Measurements from ENCODE around the gene ASF1B.

ASF1B gene

DNA sequence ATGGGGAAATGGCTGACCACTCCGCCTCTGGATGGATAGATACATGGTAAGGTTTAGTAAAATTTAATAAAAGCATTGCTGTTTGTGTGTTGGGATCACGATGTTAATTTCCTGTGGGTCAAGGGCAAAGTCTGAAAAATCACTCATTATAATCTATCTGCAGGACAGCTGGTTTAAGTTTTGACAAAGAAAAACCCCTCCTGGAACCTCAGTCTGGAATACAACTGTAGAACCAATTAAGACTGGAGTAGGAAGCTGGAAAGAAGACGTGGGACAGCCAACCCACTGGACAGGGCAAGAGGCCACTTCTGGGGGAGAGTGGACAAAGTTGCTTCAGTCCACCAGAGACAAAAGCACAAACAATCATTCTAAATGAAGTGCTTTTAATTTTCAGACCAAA lies 17.2 kb downstream of the ASF1B start:
- H3K4me2 ChIP-seq (ENCODE audit: low read depth, low read length): no peak overlapping the region
- H3F3A ChIP-seq (ENCODE audit: insufficient read depth, low read length): peaks cover 24% of the 10 kb centered on the region
- peak overlapping the region; percentile 66; the same call in 1 of the 2 replicates for H3K27ac ChIP-seq (ENCODE audit: low read length)
- H3K9me2 ChIP-seq (replicated peaks; ENCODE audit: insufficient read depth, low read length): no peaks in the 10 kb centered on the region
- TF ChIP-seq EZH2phosphoT487 (IDR thresholded peaks at IDR 0.05; ENCODE audit: low read length): no peak
- TF ChIP-seq, protein P1, sequence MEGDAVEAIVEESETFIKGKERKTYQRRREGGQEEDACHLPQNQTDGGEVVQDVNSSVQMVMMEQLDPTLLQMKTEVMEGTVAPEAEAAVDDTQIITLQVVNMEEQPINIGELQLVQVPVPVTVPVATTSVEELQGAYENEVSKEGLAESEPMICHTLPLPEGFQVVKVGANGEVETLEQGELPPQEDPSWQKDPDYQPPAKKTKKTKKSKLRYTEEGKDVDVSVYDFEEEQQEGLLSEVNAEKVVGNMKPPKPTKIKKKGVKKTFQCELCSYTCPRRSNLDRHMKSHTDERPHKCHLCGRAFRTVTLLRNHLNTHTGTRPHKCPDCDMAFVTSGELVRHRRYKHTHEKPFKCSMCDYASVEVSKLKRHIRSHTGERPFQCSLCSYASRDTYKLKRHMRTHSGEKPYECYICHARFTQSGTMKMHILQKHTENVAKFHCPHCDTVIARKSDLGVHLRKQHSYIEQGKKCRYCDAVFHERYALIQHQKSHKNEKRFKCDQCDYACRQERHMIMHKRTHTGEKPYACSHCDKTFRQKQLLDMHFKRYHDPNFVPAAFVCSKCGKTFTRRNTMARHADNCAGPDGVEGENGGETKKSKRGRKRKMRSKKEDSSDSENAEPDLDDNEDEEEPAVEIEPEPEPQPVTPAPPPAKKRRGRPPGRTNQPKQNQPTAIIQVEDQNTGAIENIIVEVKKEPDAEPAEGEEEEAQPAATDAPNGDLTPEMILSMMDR (IDR thresholded peaks at IDR 0.05; ENCODE audit: low read length): no peak
- TF ChIP-seq EZH2 (optimal IDR thresholded peaks at IDR 0.05; ENCODE audit: low read depth, low read length): no peak
- H3K9ac ChIP-seq (ENCODE audit: low read length): no peak overlapping the region; the same call in 1 of the 2 replicates
- no peak overlapping the region for H2AFZ ChIP-seq (ENCODE audit: low read length)
- H3K36me3 ChIP-seq (replicated peaks; ENCODE audit: insufficient read depth, low read length): no peaks in the 10 kb centered on the region
- no peak for DNase-seq
- no peaks in the 10 kb centered on the region for H3K27me3 ChIP-seq (replicated peaks; ENCODE audit: insufficient read depth, low read length)
- no peak overlapping the region for H3K4me3 ChIP-seq (ENCODE audit: low read length)
- no peaks in the 10 kb centered on the region for H4K20me1 ChIP-seq (ENCODE audit: insufficient read depth, low read length)
- peaks cover 14% of the 10 kb centered on the region for H3K4me1 ChIP-seq (ENCODE audit: low read length)
- peaks cover 30% of the 10 kb centered on the region for H3K79me2 ChIP-seq (ENCODE audit: low read length)
- no peaks in the 10 kb centered on the region for H3K9me3 ChIP-seq (replicated peaks; ENCODE audit: insufficient read depth, low read length)

DNA sequence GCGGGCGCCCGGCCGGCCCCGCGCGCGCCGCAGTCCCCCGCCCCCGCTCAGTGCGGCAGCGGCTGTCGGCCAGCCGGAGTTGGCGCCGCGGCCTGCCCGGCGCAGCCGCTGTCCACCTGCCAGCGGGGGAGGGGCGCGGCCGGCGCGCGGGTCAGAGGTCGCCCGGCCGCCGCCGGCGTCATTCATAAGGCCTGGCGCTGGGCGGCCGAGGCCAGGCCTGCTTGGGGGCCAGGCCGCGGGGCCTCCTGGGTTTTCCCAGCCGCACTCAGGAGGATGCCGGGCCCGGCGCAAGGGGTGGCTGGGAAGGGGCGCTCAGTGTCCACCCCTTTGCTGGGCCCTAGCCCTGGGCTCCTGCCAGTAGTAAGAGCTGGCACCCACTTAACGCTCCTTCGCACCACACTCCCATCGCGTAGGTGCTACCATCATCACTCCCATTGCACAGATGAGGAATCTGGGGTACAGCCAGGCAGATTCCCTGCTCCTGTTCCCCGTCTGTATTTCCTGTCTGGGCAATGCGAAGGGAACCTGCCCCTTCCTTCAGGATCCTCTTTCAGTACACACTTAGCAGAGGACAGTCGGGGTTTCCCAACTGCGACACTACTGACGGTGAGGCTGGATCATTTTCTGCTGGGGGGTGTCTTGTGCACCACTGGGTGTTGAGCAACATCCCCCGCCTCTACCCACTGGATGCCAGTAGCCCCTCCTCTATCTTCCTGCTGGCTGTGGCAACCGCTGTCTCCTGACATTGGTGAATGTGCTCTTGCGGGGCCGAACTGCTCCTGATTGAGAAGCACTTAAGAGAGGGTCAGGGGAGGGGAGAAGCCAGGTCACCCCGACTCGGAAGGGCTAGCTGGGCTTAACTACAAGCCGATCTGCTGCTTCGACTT lies 18.0 kb downstream of the ASF1B start:
- H3K36me3 ChIP-seq (replicated peaks; ENCODE audit: insufficient read depth, low read length): no peaks in the 10 kb centered on the region
- H3K4me2 ChIP-seq (ENCODE audit: low read depth, low read length): peak overlapping the region; percentile 77
- peaks cover 38% of the 10 kb centered on the region for H3K79me2 ChIP-seq (ENCODE audit: low read length)
- peak overlapping the region; percentile 56 for H3K4me3 ChIP-seq (ENCODE audit: low read length)
- H2AFZ ChIP-seq (ENCODE audit: low read length): peak overlapping the region; percentile 57
- H3K9me2 ChIP-seq (replicated peaks; ENCODE audit: insufficient read depth, low read length): no peaks in the 10 kb centered on the region
- H3K9ac ChIP-seq (ENCODE audit: low read length): peak overlapping the region; percentile 66
- TF ChIP-seq, protein P1 (IDR thresholded peaks at IDR 0.05; ENCODE audit: low read length): no peak
- no peak for TF ChIP-seq EZH2 (optimal IDR thresholded peaks at IDR 0.05; ENCODE audit: low read depth, low read length)
- no peak for TF ChIP-seq EZH2phosphoT487 (IDR thresholded peaks at IDR 0.05; ENCODE audit: low read length)
- H4K20me1 ChIP-seq (ENCODE audit: insufficient read depth, low read length): no peaks in the 10 kb centered on the region
- DNase-seq: no peak
- H3K4me1 ChIP-seq (ENCODE audit: low read length): peaks cover 15% of the 10 kb centered on the region
- peak overlapping the region; percentile 66; the same call in 1 of the 2 replicates for H3K27ac ChIP-seq (ENCODE audit: low read length)
- H3K27me3 ChIP-seq (replicated peaks; ENCODE audit: insufficient read depth, low read length): no peaks in the 10 kb centered on the region
- no peaks in the 10 kb centered on the region for H3K9me3 ChIP-seq (replicated peaks; ENCODE audit: insufficient read depth, low read length)
- peaks cover 24% of the 10 kb centered on the region for H3F3A ChIP-seq (ENCODE audit: insufficient read depth, low read length)

DNA sequence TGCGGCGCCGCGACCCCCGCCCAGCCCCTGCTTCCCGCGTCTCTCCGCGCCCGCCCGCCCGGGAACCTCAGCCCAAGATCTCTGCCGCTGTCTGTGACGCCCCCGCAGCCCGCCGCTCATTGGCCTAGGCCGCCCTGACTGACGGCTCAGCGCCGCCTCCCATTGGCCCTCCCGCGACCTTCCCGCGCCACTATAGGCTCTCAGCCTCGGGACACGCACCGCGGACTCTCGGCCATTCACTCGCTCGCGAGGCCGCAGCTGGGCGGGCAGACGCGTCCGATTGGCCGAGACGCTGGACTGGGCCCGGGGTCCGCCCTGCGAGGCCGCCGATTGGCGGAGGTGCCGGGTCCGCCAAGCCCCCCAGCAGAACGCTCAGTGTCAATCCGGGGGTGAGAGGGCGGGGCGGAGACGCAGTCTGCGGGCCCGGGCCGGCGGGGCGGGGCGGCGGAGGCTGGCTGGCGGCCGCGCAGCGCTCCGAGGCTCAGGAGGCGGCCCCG lies 18.7 kb downstream of the ASF1B start, which contains the start of gene PRKACA:
Gene PRKACA (minus strand): TSS at position 95 of the 497 bp plus-strand sequence. CDS start 215 bp downstream, outside the sequence.
- Histone ChIP-seq H3K27me3 (replicated peaks; ENCODE audit: insufficient read depth, low read length) (no peaks in the 10 kb centered on the region), H3K9me3 (replicated peaks; ENCODE audit: insufficient read depth, low read length) (no peaks in the 10 kb centered on the region), H3K4me2 (ENCODE audit: low read depth, low read length) (peak within 1 kb of the TSS; percentile 97), H3K79me2 (ENCODE audit: low read length) (peaks cover 41% of the 10 kb centered on the region), H3K9ac (ENCODE audit: low read length) (peak within 1 kb of the TSS; percentile 75), H3K4me3 (ENCODE audit: low read length) (peak within 1 kb of the TSS; percentile 92), H4K20me1 (ENCODE audit: insufficient read depth, low read length) (no peaks in the 10 kb centered on the region), H3F3A (ENCODE audit: insufficient read depth, low read length) (peaks cover 24% of the 10 kb centered on the region), H2AFZ (ENCODE audit: low read length) (peak within 1 kb of the TSS; percentile 57), H3K36me3 (replicated peaks; ENCODE audit: insufficient read depth, low read length) (no peaks in the 10 kb centered on the region), H3K27ac (ENCODE audit: low read length) (peak within 1 kb of the TSS; percentile 66; the same call in 1 of the 2 replicates), H3K9me2 (replicated peaks; ENCODE audit: insufficient read depth, low read length) (no peaks in the 10 kb centered on the region), H3K4me1 (ENCODE audit: low read length) (peaks cover 21% of the 10 kb centered on the region)
- peak; percentile 99 for DNase-seq
- TF ChIP-seq EZH2 (optimal IDR thresholded peaks at IDR 0.05; ENCODE audit: low read depth, low read length) (no peak), EZH2phosphoT487 (IDR thresholded peaks at IDR 0.05; ENCODE audit: low read length) (no peak)
- TF ChIP-seq, protein P1 (IDR thresholded peaks at IDR 0.05; ENCODE audit: low read length): no peak

Data from MM.1S (cell line).